ENCODE measurements around the gene GDF3.
"Not testable (repeated sequence)": the region's sequence is repeated elsewhere in the genome, so short reads cannot be mapped to it uniquely, and the experiment has no call there.

Gene GDF3

GRCh38 chr12:7679251-7680045 lies 16.1 kb downstream of the GDF3 start:
- no CpG with 5 or more reads among the region's 9 CpGs for WGBS (ENCODE audit: extremely low coverage, insufficient coverage, low lambda C conversion rate)
- H3K4ac ChIP-seq (ENCODE audit: low read depth, low read length), result no peak overlapping the region
- peak overlapping the region; percentile 23 for H2BK15ac ChIP-seq (replicated peaks; ENCODE audit: low read depth)

GRCh38 chr12:7678744-7679143 lies 16.8 kb downstream of the GDF3 start:
- H3K56ac ChIP-seq (ENCODE audit: low read length), result no peak overlapping the region
- no peak overlapping the region for H2BK5ac ChIP-seq (ENCODE audit: low read length)
- no peak overlapping the region for H3K23ac ChIP-seq (ENCODE audit: low read length)
- no peak overlapping the region for H3K4me3 ChIP-seq (ENCODE audit: low read length)
- no peaks in the 10 kb centered on the region for H3K27me3 ChIP-seq (ENCODE audit: insufficient read depth, low read length, poor library complexity)
- H3K18ac ChIP-seq (ENCODE audit: low read length), result peak overlapping the region; percentile 84
- H3K36me3 ChIP-seq (ENCODE audit: control insufficient read depth, insufficient read depth, low read length), result no peaks in the 10 kb centered on the region
- no CpG with 5 or more reads among the region's 8 CpGs for WGBS (ENCODE audit: extremely low coverage, insufficient coverage, low lambda C conversion rate)
- no peak for DNase-seq
- H3K27ac ChIP-seq (ENCODE audit: low read depth, low read length), result no peak overlapping the region
- peak overlapping the region; percentile 94 for H3K4ac ChIP-seq (ENCODE audit: low read depth, low read length)
- H2AK5ac ChIP-seq (ENCODE audit: low read length), result no peak overlapping the region
- H2BK15ac ChIP-seq (replicated peaks; ENCODE audit: low read depth), result peak overlapping the region; percentile 23
- no peaks in the 10 kb centered on the region for H3K79me1 ChIP-seq (ENCODE audit: low read length)
- H3K9ac ChIP-seq (ENCODE audit: low read length), result no peak overlapping the region
- no peak overlapping the region for H4K5ac ChIP-seq (ENCODE audit: low read length)
- H2BK120ac ChIP-seq (ENCODE audit: low read depth, low read length), result peak overlapping the region; percentile 90
- H3K79me2 ChIP-seq (ENCODE audit: control insufficient read depth, insufficient read depth, low read length), result no peaks in the 10 kb centered on the region
- H3K4me2 ChIP-seq (ENCODE audit: low read length), result no peak overlapping the region
- H4K8ac ChIP-seq (ENCODE audit: low read depth, low read length), result no peak overlapping the region
- H3K4me1 ChIP-seq (ENCODE audit: control insufficient read depth, low read depth, low read length), result no peaks in the 10 kb centered on the region

More at GRCh38 chr12:7679251-7680045, 16.1 kb downstream of the GDF3 start:
- H3K4me3 ChIP-seq (ENCODE audit: low read length), result no peak overlapping the region
- H3K56ac ChIP-seq (ENCODE audit: low read length), result peak overlapping the region; percentile 49
- no peaks in the 10 kb centered on the region for H3K27me3 ChIP-seq (ENCODE audit: insufficient read depth, low read length, poor library complexity)
- H3K9ac ChIP-seq (ENCODE audit: low read length), result no peak overlapping the region
- no peak overlapping the region for H4K8ac ChIP-seq (ENCODE audit: low read depth, low read length)
- no peaks in the 10 kb centered on the region for H3K36me3 ChIP-seq (ENCODE audit: control insufficient read depth, insufficient read depth, low read length)
- H2BK120ac ChIP-seq (ENCODE audit: low read depth, low read length), result no peak overlapping the region
- H3K4me1 ChIP-seq (ENCODE audit: control insufficient read depth, low read depth, low read length), result no peaks in the 10 kb centered on the region
- H4K5ac ChIP-seq (ENCODE audit: low read length), result no peak overlapping the region
- H3K4me2 ChIP-seq (ENCODE audit: low read length), result no peak overlapping the region
- H3K18ac ChIP-seq (ENCODE audit: low read length), result peak overlapping the region; percentile 84
- H3K27ac ChIP-seq (ENCODE audit: low read depth, low read length), result no peak overlapping the region
- H2BK5ac ChIP-seq (ENCODE audit: low read length), result no peak overlapping the region
- no peak overlapping the region for H2AK5ac ChIP-seq (ENCODE audit: low read length)
- DNase-seq, result no peak
- no peaks in the 10 kb centered on the region for H3K79me1 ChIP-seq (ENCODE audit: low read length)
- H3K23ac ChIP-seq (ENCODE audit: low read length), result no peak overlapping the region
- no peaks in the 10 kb centered on the region for H3K79me2 ChIP-seq (ENCODE audit: control insufficient read depth, insufficient read depth, low read length)

- H3K56ac ChIP-seq (ENCODE audit: low read length); H3K23ac ChIP-seq (ENCODE audit: low read length); H3K4me2 ChIP-seq (ENCODE audit: low read length); H3K4me1 ChIP-seq (ENCODE audit: control insufficient read depth, low read depth, low read length); H3K36me3 ChIP-seq (ENCODE audit: control insufficient read depth, insufficient read depth, low read length); H2BK5ac ChIP-seq (ENCODE audit: low read length); H3K79me2 ChIP-seq (ENCODE audit: control insufficient read depth, insufficient read depth, low read length); H3K4ac ChIP-seq (ENCODE audit: low read depth, low read length); H4K8ac ChIP-seq (ENCODE audit: low read depth, low read length); H2AK5ac ChIP-seq (ENCODE audit: low read length); H3K79me1 ChIP-seq (ENCODE audit: low read length); H2BK15ac ChIP-seq (replicated peaks; ENCODE audit: low read depth); H2BK120ac ChIP-seq (ENCODE audit: low read depth, low read length); H3K18ac ChIP-seq (ENCODE audit: low read length); H3K4me3 ChIP-seq (ENCODE audit: low read length); H3K9ac ChIP-seq (ENCODE audit: low read length); H3K27me3 ChIP-seq (ENCODE audit: insufficient read depth, low read length, poor library complexity); H4K5ac ChIP-seq (ENCODE audit: low read length): not testable (repeated sequence)
- peak; percentile 93 for DNase-seq
- WGBS (ENCODE audit: extremely low coverage, insufficient coverage, low lambda C conversion rate), result no CpG with 5 or more reads among the region's 9 CpGs
- peak overlapping the region; percentile 45 for H3K27ac ChIP-seq (ENCODE audit: low read depth, low read length)
Observed at GRCh38 chr12:7677432-7677888, 18.1 kb downstream of the GDF3 start.

- DNase-seq; H3K4me1 ChIP-seq (ENCODE audit: control insufficient read depth, low read depth, low read length); H3K27ac ChIP-seq (ENCODE audit: low read depth, low read length); H3K56ac ChIP-seq (ENCODE audit: low read length); H3K27me3 ChIP-seq (ENCODE audit: insufficient read depth, low read length, poor library complexity); H3K79me2 ChIP-seq (ENCODE audit: control insufficient read depth, insufficient read depth, low read length); H2AK5ac ChIP-seq (ENCODE audit: low read length); H3K18ac ChIP-seq (ENCODE audit: low read length); H2BK15ac ChIP-seq (replicated peaks; ENCODE audit: low read depth); H3K9ac ChIP-seq (ENCODE audit: low read length); H3K4ac ChIP-seq (ENCODE audit: low read depth, low read length); H3K4me3 ChIP-seq (ENCODE audit: low read length); H2BK120ac ChIP-seq (ENCODE audit: low read depth, low read length); H3K4me2 ChIP-seq (ENCODE audit: low read length); H4K8ac ChIP-seq (ENCODE audit: low read depth, low read length); H4K5ac ChIP-seq (ENCODE audit: low read length); H3K36me3 ChIP-seq (ENCODE audit: control insufficient read depth, insufficient read depth, low read length); H3K79me1 ChIP-seq (ENCODE audit: low read length); H2BK5ac ChIP-seq (ENCODE audit: low read length); H3K23ac ChIP-seq (ENCODE audit: low read length): not testable (repeated sequence)
- no CpG with 5 or more reads among the region's 6 CpGs for WGBS (ENCODE audit: extremely low coverage, insufficient coverage, low lambda C conversion rate)
Observed at GRCh38 chr12:7675455-7675854, 20.1 kb downstream of the GDF3 start.

GRCh38 chr12:7668171-7668570 lies 27.4 kb downstream of the GDF3 start:
- Histone ChIP-seq H2BK5ac (ENCODE audit: low read length) (no peak overlapping the region), H3K4ac (ENCODE audit: low read depth, low read length) (no peak overlapping the region), H3K18ac (ENCODE audit: low read length) (no peak overlapping the region), H3K4me2 (ENCODE audit: low read length) (no peak overlapping the region), H3K4me1 (ENCODE audit: control insufficient read depth, low read depth, low read length) (no peaks in the 10 kb centered on the region), H4K8ac (ENCODE audit: low read depth, low read length) (no peak overlapping the region), H2AK5ac (ENCODE audit: low read length) (no peak overlapping the region), H3K79me1 (ENCODE audit: low read length) (no peaks in the 10 kb centered on the region), H3K9ac (ENCODE audit: low read length) (no peak overlapping the region), H3K56ac (ENCODE audit: low read length) (no peak overlapping the region), H3K36me3 (ENCODE audit: control insufficient read depth, insufficient read depth, low read length) (no peaks in the 10 kb centered on the region), H3K27me3 (ENCODE audit: insufficient read depth, low read length, poor library complexity) (no peaks in the 10 kb centered on the region), H3K27ac (ENCODE audit: low read depth, low read length) (no peak overlapping the region), H3K79me2 (ENCODE audit: control insufficient read depth, insufficient read depth, low read length) (no peaks in the 10 kb centered on the region), H4K5ac (ENCODE audit: low read length) (no peak overlapping the region), H2BK120ac (ENCODE audit: low read depth, low read length) (no peak overlapping the region), H2BK15ac (replicated peaks; ENCODE audit: low read depth) (no peak overlapping the region), H3K23ac (ENCODE audit: low read length) (no peak overlapping the region), H3K4me3 (ENCODE audit: low read length) (no peak overlapping the region)
- no peak for DNase-seq
- no CpG with 5 or more reads among the region's 5 CpGs for WGBS (ENCODE audit: extremely low coverage, insufficient coverage, low lambda C conversion rate)

- no peaks in the 10 kb centered on the region for H3K4me1 ChIP-seq (ENCODE audit: control insufficient read depth, low read depth, low read length)
- H3K4me3 ChIP-seq (ENCODE audit: low read length), result no peak overlapping the region
- H3K4me2 ChIP-seq (ENCODE audit: low read length), result no peak overlapping the region
- H2BK15ac ChIP-seq (replicated peaks; ENCODE audit: low read depth), result no peak overlapping the region
- no peaks in the 10 kb centered on the region for H3K27me3 ChIP-seq (ENCODE audit: insufficient read depth, low read length, poor library complexity)
- peak; percentile 81 for DNase-seq
- H3K9ac ChIP-seq (ENCODE audit: low read length), result no peak overlapping the region
- no peak overlapping the region for H3K18ac ChIP-seq (ENCODE audit: low read length)
- H3K79me1 ChIP-seq (ENCODE audit: low read length), result no peaks in the 10 kb centered on the region
- no CpG with 5 or more reads among the region's 4 CpGs for WGBS (ENCODE audit: extremely low coverage, insufficient coverage, low lambda C conversion rate)
- no peaks in the 10 kb centered on the region for H3K36me3 ChIP-seq (ENCODE audit: control insufficient read depth, insufficient read depth, low read length)
- H4K8ac ChIP-seq (ENCODE audit: low read depth, low read length), result no peak overlapping the region
- no peak overlapping the region for H3K23ac ChIP-seq (ENCODE audit: low read length)
- H2BK120ac ChIP-seq (ENCODE audit: low read depth, low read length), result no peak overlapping the region
- H3K79me2 ChIP-seq (ENCODE audit: control insufficient read depth, insufficient read depth, low read length), result no peaks in the 10 kb centered on the region
- no peak overlapping the region for H2AK5ac ChIP-seq (ENCODE audit: low read length)
- H3K56ac ChIP-seq (ENCODE audit: low read length), result no peak overlapping the region
- no peak overlapping the region for H2BK5ac ChIP-seq (ENCODE audit: low read length)
- H4K5ac ChIP-seq (ENCODE audit: low read length), result no peak overlapping the region
- no peak overlapping the region for H3K4ac ChIP-seq (ENCODE audit: low read depth, low read length)
- no peak overlapping the region for H3K27ac ChIP-seq (ENCODE audit: low read depth, low read length)
Observed at GRCh38 chr12:7667125-7667524, 28.4 kb downstream of the GDF3 start.

All from mesendoderm (in vitro differentiated cells).